Karpas-422 (cell line): ENCODE data around the gene EVC. TPM values are rescaled to one million over a fixed set of nuclear protein-coding genes. Genes with fewer than 3 reads are reported as not detected.

Source experiments
- DNase-seq: peaks from one replicate; pipeline ENCODE4 v3.0.0-alpha.2; 2015
- H2AFZ ChIP-seq: fragments of 200-600 bp; sonication (generic); 2 replicates; pipeline ENCODE4 v1.6.1; 2014; ENCODE audit warnings: antibody characterized with exemption, low read length, mixed read lengths
- H3K27ac ChIP-seq: fragments of 200-600 bp; sonication (generic); 2 replicates; pipeline ENCODE4 v1.5.1; 2014; ENCODE audit warnings: mild to moderate bottlenecking, low read length, moderate library complexity
- H3K27me3 ChIP-seq: fragments of 200-600 bp; sonication (generic); 2 replicates; pipeline ENCODE4 v1.6.1; 2014; ENCODE audit warnings: low read length, mixed read lengths
- H3K36me3 ChIP-seq: fragments of 200-600 bp; sonication (generic); 2 replicates; pipeline ENCODE4 v1.6.1; 2014; ENCODE audit warnings: low read length, mixed read lengths; ENCODE audit not compliant: insufficient read depth
- H3K4me1 ChIP-seq: fragments of 200-600 bp; sonication (generic); 2 replicates; pipeline ENCODE4 v1.6.1; 2014; ENCODE audit warnings: mild to moderate bottlenecking, low read length, mixed read lengths
- H3K4me2 ChIP-seq: fragments of 200-600 bp; sonication (generic); 2 replicates; pipeline ENCODE4 v1.6.1; 2014; ENCODE audit warnings: low read length, low read depth, mild to moderate bottlenecking; ENCODE audit not compliant: poor library complexity, severe bottlenecking
- H3K4me3 ChIP-seq: fragments of 200-600 bp; sonication (generic); 2 replicates; pipeline ENCODE4 v1.5.1; 2014; ENCODE audit warnings: mild to moderate bottlenecking, antibody characterized with exemption, low read length, mixed read lengths
- H3K79me2 ChIP-seq: fragments of 200-600 bp; sonication (generic); 2 replicates; pipeline ENCODE4 v1.6.1; 2014; ENCODE audit warnings: mild to moderate bottlenecking, low read length, mixed read lengths
- H3K9ac ChIP-seq: fragments of 200-600 bp; sonication (generic); 2 replicates; pipeline ENCODE4 v1.6.0; 2014; ENCODE audit warnings: low read length
- H3K9me2 ChIP-seq: fragments of 200-600 bp; sonication (generic), shearing (Covaris generic); replicated peaks from 2 replicates; pipeline ENCODE4 v1.6.0; 2014; ENCODE audit warnings: mild to moderate bottlenecking, low read length, moderate library complexity; ENCODE audit not compliant: insufficient read depth
- H3K9me3 ChIP-seq: fragments of 300-700, 200-600 bp; sonication (generic); 2 replicates; pipeline ENCODE4 v1.6.1; 2014; ENCODE audit warnings: low read length, mixed read lengths
- H4K20me1 ChIP-seq: fragments of 200-600 bp; sonication (generic); 2 replicates; pipeline ENCODE4 v1.6.1; 2014; ENCODE audit warnings: mild to moderate bottlenecking, antibody characterized with exemption, low read length, low read depth; ENCODE audit not compliant: insufficient read depth
- total RNA-seq: library from RNA; depleted of rRNA; stranded (reverse); fragments of >200 nt; shearing (Covaris generic); gene quantifications from 2 replicates; pipeline ENCODE4 v1.2.3, GENCODE V29; 2014; ENCODE audit warnings: low replicate concordance

Gene EVC
- total RNA-seq, 1 experiment from 2014 or later: not detected

DNA sequence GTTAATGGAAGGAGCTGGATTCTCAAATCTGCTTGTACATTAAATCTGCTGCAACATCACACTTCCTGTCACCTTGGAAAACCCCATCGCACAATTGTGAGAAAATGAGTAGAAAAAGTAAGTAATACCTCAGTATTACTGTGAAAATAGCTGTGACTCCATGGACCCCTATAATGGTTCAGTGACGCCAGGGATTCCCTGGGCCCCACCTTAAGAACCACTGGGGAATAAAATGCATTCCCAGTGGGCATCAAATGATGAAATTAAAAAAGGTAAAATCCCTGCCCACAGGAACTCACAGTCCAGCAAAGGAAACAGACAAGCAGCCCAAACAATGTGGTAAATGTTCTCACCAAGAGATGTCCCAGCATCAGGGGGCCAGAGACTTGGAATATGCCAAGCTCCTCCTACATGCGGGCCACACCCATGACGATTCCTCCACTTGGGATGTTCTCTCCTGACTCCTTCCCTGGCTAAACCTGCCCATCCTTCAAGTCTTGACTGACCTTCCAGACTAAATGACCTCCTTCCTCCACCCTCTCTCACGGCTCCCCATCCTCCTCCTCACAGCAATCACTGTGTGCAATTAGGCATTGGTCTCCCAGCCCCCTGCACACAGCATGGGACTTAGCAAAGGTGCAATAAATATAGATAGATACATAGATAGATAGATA, 5.2 kb upstream of the EVC start:
- H3K4me1 ChIP-seq: peaks cover 8% of the 10 kb centered on the region; the same call in 1 of the 2 replicates
- DNase-seq: no peak
- H3K9me2 ChIP-seq: no peaks in the 10 kb centered on the region
- no peak overlapping the region for H2AFZ ChIP-seq
- H3K4me2 ChIP-seq: no peak overlapping the region
- H3K79me2 ChIP-seq: no peaks in the 10 kb centered on the region
- H3K4me3 ChIP-seq: no peak overlapping the region
- H4K20me1 ChIP-seq: no peaks in the 10 kb centered on the region
- no peaks in the 10 kb centered on the region for H3K27me3 ChIP-seq
- H3K27ac ChIP-seq: no peak overlapping the region
- no peak overlapping the region for H3K9ac ChIP-seq
- no peaks in the 10 kb centered on the region for H3K36me3 ChIP-seq
- no peaks in the 10 kb centered on the region for H3K9me3 ChIP-seq

DNA sequence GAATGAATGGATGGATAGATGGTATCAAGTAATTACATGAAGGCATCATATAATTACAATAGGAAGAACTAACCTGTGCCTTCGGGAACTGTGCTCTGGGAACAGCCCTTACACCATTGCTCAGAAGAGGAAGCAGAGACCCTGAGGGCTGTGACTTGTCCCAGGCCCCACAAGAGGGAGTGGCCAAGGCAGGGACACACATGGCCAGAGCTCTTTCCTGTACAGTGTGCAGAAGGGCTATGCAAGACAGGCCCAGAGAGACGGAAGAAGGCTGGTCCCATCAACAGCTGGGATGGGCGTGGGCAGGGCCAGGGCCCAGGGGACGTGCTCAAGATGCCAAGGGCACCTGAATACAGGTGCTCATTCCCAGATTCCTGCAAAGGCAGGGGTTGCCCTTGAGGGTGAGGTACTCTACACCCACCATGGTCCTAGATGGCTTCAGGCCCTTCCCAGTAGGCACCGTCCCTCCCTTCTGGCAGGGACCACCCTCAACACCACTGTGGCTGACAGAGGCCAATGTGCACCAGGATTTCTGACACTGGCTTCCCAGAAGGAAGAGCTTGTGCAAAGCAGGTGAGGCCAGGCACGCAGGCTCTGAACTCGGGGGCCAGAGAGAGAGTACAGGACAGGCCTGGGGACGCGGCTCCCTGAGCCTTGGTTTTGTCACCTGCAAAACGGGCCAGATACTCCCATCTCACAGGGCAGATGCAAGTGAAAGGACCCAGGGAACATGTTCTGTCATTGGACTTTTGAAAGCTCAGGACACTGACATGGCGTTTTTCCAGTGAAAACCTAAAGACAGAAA, 4.3 kb upstream of the EVC start:
- H2AFZ ChIP-seq: no peak overlapping the region

GRCh38 chr4:5707366-5707765, 3.6 kb upstream of the EVC start:
- Histone ChIP-seq H3K4me2 (peak overlapping the region; percentile 55), H3K9me3 (no peaks in the 10 kb centered on the region), H3K4me3 (no peak overlapping the region), H3K27ac (no peak overlapping the region), H3K79me2 (no peaks in the 10 kb centered on the region), H3K4me1 (peaks cover 8% of the 10 kb centered on the region; the same call in 1 of the 2 replicates), H3K9me2 (no peaks in the 10 kb centered on the region), H4K20me1 (no peaks in the 10 kb centered on the region), H2AFZ (no peak overlapping the region), H3K27me3 (no peaks in the 10 kb centered on the region), H3K36me3 (no peaks in the 10 kb centered on the region), H3K9ac (no peak overlapping the region)
- DNase-seq: no peak

More for the DNA sequence above, 4.3 kb upstream of the EVC start:
- H3K9me2 ChIP-seq: no peaks in the 10 kb centered on the region
- H3K4me1 ChIP-seq: peaks cover 8% of the 10 kb centered on the region; the same call in 1 of the 2 replicates
- no peaks in the 10 kb centered on the region for H3K36me3 ChIP-seq
- no peaks in the 10 kb centered on the region for H3K27me3 ChIP-seq
- no peaks in the 10 kb centered on the region for H4K20me1 ChIP-seq
- H3K27ac ChIP-seq: no peak overlapping the region
- DNase-seq: no peak
- H3K79me2 ChIP-seq: no peaks in the 10 kb centered on the region
- H3K4me3 ChIP-seq: no peak overlapping the region
- H3K9me3 ChIP-seq: no peaks in the 10 kb centered on the region
- H3K4me2 ChIP-seq: no peak overlapping the region
- H3K9ac ChIP-seq: no peak overlapping the region

GRCh38 chr4:5707778-5708448, 3.1 kb upstream of the EVC start:
- Histone ChIP-seq H3K4me2 (peak overlapping the region; percentile 55), H3K9me2 (no peaks in the 10 kb centered on the region), H3K79me2 (no peaks in the 10 kb centered on the region), H4K20me1 (no peaks in the 10 kb centered on the region), H3K36me3 (no peaks in the 10 kb centered on the region), H2AFZ (no peak overlapping the region), H3K27me3 (no peaks in the 10 kb centered on the region), H3K9me3 (no peaks in the 10 kb centered on the region), H3K9ac (peak overlapping the region; percentile 20), H3K27ac (no peak overlapping the region), H3K4me1 (peaks cover 8% of the 10 kb centered on the region; the same call in 1 of the 2 replicates), H3K4me3 (peak overlapping the region; percentile 61)
- DNase-seq: no peak

DNA sequence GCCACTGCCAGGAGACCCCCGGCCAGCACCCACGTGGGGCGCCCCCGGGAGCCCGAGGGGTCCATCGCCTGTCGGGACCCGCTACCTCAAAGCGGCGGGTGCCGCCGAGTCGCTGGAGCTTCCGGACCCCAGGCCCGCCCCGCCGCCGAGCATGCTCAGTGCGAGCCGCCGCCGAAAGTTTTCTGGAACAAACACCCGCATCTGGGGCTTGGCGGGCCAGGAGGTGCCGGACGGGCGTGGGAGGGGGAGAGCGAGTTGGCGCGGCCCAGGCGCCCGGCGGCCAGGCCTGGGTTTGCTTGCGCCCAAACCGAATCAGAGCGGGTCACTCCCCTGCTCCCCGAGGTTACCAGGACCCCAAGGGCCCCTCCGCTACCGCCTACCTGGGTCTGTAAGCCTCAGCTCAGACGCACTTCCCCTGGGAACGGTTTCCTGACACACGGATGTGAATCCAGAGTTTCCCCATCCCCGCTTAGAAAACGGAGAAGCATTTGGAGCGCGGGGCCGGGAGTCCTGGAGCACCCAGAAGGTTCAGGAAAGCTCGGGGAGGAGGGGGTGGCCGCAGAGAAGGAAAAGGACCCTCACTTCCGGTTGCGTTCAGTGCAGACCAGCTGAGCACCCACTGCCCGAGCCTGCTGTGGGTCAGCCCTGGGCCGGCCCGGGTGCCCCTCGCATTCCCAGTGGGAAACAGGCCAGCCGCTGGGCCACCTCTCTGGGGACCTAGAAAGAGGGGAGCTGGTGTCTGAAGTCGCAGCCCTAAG, 2.4 kb upstream of the EVC start, which contains the start of gene EVC2:
Gene EVC2 (minus strand): TSS at position 111 of the 758 bp plus-strand sequence. CDS start 46 bp downstream, at position 65.
- H3K9me3 ChIP-seq: no peaks in the 10 kb centered on the region
- H3K27me3 ChIP-seq: no peaks in the 10 kb centered on the region
- H3K9ac ChIP-seq: peak within 1 kb of the TSS; percentile 20
- no peaks in the 10 kb centered on the region for H3K79me2 ChIP-seq
- H3K9me2 ChIP-seq: no peaks in the 10 kb centered on the region
- H3K4me1 ChIP-seq: peaks cover 8% of the 10 kb centered on the region; the same call in 1 of the 2 replicates
- H2AFZ ChIP-seq: no peak within 1 kb of the TSS
- no peaks in the 10 kb centered on the region for H4K20me1 ChIP-seq
- no peak within 1 kb of the TSS for H3K27ac ChIP-seq
- no peaks in the 10 kb centered on the region for H3K36me3 ChIP-seq
- peak; percentile 49 for DNase-seq
- peak within 1 kb of the TSS; percentile 61 for H3K4me3 ChIP-seq
- peak within 1 kb of the TSS; percentile 55 for H3K4me2 ChIP-seq

DNA sequence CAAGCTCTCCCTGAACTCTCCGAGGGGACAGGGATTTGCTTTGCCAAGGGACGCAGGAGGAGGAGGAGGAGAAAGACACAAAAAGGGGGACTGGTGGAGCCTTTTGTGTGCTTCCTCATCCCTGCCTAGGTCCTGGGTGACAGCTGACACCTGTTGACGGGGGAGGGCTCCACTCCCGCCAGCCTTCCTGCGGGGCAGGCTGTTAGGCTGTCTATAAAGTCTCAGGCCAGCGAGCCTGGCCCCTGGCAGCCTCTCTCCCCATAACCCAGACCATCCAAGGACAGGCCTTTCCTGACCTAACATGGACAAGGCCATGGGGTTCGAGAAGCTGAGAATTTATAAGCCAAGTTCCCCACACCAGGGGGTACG, 1.8 kb upstream of the EVC start:
- Histone ChIP-seq H3K79me2 (no peaks in the 10 kb centered on the region), H3K36me3 (no peaks in the 10 kb centered on the region), H3K27ac (no peak overlapping the region), H3K9ac (no peak overlapping the region), H3K9me3 (no peaks in the 10 kb centered on the region), H3K4me2 (no peak overlapping the region), H3K4me1 (peaks cover 8% of the 10 kb centered on the region; the same call in 1 of the 2 replicates), H3K9me2 (no peaks in the 10 kb centered on the region), H4K20me1 (no peaks in the 10 kb centered on the region), H2AFZ (no peak overlapping the region), H3K27me3 (no peaks in the 10 kb centered on the region), H3K4me3 (no peak overlapping the region)
- DNase-seq: no peak

DNA sequence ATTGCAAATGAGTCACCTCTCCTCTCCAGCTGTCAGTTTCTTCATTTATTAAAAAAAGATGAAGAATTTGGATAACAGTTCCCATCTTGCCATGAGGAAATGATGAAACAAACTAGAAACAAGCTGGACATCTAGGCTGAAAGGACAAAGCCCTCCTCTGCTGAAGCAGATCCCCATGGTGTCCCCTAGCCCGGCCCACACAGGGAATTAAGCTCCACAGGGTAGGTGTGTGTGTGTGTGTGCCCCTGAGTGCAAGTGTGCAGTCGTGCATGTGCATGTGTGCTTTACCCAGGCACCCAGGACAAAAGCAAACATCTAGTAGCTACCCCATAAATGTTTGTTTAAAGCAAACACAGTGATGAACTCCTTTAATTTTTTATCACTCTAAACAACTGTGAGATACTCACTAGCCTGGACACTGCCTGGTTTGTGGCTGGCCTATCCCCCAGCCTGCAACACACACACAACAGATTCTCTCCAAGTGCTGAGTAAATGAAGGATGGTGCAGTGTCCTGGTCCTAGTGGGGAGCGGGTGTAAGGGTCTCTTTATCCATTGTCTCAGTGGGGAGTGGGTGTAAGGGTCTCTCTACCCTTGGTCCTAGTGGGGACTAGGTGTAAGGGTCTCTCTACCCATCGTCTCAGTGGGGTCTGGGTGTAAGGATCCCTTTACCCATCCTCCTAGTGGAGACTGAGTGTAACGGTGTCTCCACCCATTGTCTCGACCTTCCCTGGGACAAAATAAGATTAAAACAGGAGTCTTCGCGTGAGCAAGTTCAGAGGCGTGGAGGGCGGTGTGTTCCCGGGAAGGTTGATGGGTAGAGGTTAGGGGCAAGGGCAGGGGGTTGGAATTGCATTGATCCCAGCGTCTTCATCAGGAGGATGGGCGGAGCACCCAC, 688 bp upstream of the EVC start:
- Histone ChIP-seq H3K27me3 (no peaks in the 10 kb centered on the region), H3K9ac (no peak overlapping the region)

More for the DNA sequence above, 688 bp upstream of the EVC start:
- Histone ChIP-seq H3K27ac (no peak overlapping the region), H3K9me2 (no peaks in the 10 kb centered on the region), H3K9me3 (peaks cover 2% of the 10 kb centered on the region; the same call in 1 of the 2 replicates), H3K4me3 (peak overlapping the region; percentile 36; the same call in 1 of the 2 replicates), H3K4me2 (peak overlapping the region; percentile 44), H2AFZ (no peak overlapping the region), H4K20me1 (no peaks in the 10 kb centered on the region), H3K36me3 (no peaks in the 10 kb centered on the region), H3K79me2 (no peaks in the 10 kb centered on the region), H3K4me1 (peaks cover 8% of the 10 kb centered on the region; the same call in 1 of the 2 replicates)
- DNase-seq: no peak
